ENCODE data around the gene NEDD4L.

The NEDD4L gene

GRCh38 chr18:58389745-58390144, 345.7 kb downstream of the NEDD4L start:
- DNase-seq: no peak

GRCh38 chr18:58390399-58390798, 346.4 kb downstream of the NEDD4L start:
- DNase-seq: no peak

- no peak for DNase-seq
Measured at GRCh38 chr18:58391231-58391825, 347.3 kb downstream of the NEDD4L start.

- DNase-seq: no peak
Measured at GRCh38 chr18:58391932-58392323, 347.9 kb downstream of the NEDD4L start.

DNA sequence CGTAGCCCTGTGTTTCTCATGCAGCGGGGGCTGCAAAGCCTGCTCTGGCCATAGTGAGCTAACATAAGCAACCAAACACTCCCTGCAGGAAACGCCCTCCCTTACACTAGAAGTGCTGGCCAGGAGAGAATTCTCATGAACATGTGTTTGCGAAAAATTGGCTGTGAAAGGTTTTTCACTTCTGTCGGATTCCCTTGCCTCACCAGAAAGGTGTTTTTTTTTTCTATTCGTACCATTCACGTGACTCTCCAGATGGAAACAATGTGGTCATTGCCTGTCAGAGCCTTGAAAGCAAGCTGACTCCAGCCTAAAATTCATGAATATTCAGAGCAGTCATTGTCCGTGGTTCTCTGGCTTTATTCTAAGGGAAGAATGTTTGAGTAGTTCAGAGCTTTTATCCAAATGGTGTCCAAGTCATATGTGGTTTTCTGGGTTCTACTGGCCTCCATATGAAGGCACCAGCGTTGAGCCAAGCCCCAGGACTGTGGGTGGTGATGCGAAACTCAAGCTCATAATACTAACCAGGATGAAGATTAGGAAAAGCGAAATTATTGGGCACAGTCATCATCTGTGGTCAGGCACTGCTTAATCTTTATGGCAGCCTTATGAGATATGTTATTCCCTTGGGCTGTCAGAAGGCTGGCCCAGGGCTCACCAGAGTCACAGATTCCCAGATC, 348.4 kb downstream of the NEDD4L start:
- DNase-seq: no peak

DNA sequence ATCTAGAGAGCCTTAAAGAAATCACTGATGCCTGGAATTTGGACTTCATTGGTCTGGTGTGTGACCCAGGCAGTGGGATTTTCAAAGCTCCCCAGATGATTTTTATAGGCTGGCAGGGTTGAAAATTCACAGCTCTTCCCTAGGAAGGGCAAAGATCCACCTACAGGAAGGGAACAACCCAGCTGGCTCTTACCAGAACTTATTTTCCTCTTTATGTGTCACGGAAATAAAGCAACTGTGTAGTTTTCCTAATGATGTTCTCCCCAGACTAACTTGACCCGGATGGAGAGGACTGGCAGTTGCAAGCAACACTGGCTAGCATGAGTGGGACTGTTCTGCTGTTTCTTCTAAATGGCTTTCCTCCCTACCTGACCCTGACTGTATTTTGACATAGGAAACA, 349.3 kb downstream of the NEDD4L start:
- no peak for DNase-seq

GRCh38 chr18:58394046-58394445, 350.0 kb downstream of the NEDD4L start:
- no peak for DNase-seq

DNA sequence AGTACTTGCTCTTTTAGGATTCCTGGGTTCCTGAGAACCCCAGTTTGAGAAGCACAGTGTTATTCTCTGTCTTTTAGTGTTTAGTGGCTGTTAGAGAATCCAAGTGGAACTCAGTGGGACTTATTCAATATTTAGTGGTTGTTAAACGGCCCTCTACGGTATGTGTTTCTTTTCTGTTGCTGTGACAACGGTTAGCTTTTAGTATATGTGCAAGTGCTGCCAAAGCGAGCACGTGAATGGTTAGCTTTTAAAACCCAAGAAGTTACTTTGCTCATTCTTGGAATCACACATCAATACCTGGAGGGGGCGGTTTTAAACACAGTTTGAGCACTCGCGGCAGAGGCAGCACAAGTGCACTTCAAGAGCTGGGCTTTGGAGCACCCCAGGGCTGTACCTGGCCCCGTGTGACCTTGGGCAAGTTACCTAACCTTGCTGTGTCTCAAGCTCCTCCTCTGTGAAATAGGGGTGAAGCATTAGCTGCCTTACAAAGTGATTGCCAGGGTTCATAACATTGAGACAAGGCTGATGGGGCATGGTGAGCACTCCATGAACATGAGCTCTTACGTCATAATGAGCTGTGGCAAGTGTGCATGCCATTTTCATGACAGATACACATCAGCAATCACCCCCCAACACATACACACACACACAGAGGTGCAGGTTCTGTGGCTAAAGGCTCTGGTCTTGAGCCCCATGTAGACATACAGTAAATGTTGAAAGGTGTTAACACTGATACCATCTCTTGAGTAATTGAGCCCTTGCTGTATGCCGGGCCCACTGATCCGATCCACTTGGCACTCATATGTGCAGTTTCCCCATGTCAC, 350.8 kb downstream of the NEDD4L start:
- DNase-seq: no peak

- DNase-seq: no peak
Measured at GRCh38 chr18:58396144-58396543, 352.1 kb downstream of the NEDD4L start.

DNA sequence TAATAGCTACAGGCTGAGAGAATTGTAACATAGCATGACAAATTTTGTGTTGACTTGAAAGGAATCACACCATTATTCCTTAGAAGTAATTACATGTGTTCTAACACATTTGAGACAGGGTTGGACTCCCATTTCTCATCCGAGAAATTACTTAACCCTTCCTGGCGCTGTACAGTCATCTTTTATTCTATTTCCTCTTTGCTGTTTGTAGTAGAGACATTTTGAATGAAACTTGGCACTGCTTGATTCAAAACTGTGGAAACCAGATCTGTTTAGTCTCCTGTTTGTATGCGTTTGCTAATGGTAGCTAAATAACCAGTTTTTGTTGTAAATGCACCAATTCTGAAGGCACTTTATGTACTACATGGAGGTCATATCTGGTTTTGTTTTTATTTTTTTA, 352.9 kb downstream of the NEDD4L start:
- no peak for DNase-seq

- no peak for DNase-seq
Measured at GRCh38 chr18:58397385-58398132, 353.5 kb downstream of the NEDD4L start.

DNA sequence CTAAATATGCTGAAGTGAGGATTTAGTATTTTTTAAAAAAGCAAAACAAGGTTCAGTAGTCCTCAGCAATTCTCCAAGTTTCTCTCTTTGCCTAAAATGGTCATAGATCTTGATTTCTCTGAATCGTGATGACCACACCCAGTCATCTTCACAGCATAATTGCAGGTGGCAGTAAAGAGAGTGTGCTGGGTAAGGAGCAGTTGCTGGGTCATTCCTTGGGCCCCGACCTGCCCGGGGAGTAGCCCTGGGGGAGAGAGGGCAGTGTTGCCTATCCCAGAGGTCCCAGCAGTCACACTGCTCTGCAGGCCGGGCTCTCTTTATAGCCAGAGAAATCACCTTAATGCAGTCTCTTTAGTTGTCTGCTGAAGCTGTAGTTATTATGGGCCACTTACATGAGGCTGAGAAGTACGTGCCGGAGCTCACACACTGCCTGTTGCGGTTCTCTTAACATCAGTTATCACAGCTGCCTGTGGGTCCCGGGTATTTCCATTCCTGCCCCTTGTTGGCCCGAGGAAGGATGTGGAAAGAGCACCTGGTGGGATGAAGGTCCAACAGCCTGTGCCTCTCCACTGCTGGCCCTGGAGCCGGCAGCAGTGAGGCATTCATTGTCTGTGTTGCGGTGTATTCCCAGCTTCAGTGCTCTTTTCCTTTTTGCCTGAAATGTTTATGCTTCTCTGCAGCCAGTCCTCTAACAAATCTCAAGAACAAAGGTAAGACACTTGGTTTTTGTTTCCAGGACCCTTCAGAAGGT, 354.8 kb downstream of the NEDD4L start:
- DNase-seq: no peak

GRCh38 chr18:58400331-58400870, 356.4 kb downstream of the NEDD4L start:
- no peak for DNase-seq

DNA sequence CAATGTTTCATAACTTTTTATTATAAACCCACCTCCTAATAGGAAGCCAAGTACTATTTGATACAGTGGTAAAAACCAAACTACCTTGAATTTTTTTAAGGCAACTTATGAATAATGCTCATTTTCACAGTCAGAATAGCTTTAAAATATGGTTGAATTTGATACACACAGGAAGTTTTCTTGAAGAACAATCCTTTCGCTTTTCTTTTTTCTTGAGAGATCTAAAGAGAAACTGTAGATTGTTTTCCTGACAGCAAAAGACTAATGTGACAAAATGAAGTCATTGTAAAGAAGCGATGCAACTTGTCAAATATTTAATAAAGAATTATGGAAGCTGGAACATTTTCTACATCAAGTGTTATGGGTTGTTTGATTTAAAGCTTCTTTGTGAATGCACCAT, 357.2 kb downstream of the NEDD4L start:
- DNase-seq: no peak

DNA sequence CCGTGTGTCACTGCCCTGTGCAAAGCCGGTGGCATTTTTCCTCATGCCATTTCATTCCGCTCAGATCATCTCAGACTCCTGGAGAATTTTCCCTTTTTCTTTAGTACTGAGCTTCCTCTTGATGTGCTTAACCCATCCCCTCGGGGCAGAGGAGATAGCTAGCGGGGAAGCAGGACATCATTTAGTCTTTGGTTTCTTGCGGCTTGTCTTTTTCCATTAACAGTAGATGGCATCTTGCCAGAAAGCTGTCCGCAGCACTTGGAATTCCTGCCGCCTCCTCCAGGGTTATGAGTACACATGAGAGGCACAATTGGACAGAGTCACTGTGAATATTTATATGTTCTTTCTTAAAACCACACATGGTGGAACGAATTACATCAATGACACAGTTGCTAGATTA, 358.2 kb downstream of the NEDD4L start:
- DNase-seq: peak; percentile 67

DNA sequence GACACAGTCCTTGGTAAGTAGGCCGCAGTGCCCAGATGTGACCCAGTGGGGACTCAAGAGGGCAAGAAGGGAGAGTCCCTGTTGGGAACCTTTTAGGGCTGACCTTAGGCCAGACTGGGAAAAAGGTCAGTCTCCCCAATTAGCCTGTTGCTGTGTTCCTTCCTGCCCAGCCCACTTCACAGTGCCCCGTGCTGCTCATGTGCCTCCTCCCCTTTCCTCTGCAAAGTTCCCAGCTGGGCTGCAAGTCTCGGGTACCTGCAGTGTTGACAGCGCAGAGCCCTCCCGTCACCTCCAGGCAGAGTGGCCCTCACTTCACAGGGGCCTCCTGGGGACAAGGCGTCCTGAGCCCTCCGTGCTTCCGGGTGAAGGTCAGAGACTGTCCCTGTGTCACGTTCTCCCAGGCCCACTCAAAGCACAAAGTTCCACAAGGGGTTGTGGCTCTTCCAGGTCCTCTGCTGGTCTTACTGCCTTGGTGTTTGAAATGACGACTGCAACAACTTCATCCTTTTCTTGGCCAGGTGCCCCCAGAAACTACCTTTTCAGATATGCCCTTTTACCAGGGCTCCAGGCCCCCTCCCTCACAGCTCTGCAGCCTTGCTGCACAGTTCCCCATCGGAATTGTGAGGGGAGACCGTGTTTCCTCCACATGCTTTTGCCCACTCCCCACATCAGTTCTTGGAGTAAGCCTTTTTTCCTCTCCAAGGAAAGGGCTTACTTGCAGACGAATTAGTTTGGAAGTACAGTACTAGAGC, 359.1 kb downstream of the NEDD4L start:
- DNase-seq: no peak

- no peak for DNase-seq
Measured at GRCh38 chr18:58403799-58404455, 359.9 kb downstream of the NEDD4L start.

DNA sequence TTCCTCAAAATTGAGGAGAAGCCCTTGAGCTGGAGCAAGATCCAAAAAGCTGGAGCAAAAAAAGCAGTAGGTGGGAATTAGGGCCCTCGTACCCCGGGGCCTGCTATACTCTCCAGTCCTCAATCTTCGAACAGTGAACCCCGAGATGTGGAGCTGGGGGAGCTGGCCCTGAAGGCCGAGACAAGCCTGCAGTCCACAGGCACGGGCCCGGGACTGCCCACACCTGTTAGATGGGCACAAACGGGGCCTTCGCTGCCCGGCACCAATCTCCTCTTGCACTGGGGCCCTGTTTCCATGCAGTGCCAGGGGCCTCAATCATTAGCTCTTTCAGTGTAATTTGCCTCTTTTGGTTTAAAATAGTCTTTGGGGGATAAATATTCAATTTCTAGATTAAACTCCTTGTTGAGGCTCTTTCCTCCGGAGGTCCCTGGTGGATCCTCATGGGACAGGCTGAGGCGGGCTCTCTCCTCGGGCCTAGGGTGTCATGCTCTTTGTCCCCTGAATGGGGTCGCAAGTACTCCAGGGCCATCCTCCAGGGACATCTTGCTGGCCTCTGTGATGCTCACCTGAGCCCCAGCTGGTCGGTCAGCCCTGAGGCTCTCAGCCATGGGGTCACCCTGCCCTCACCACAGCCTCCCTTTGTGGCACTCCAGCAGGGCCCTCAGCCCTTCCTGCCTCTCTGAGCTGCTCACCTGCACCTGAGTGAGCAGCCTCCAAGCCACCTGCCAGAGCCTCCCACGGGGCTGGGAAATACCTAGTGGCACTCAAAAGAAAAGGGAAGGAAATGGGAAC, 361.3 kb downstream of the NEDD4L start:
- no peak for DNase-seq

GRCh38 chr18:58407263-58407648, 363.2 kb downstream of the NEDD4L start:
- no peak for DNase-seq
